DOHH2 (cell line): ENCODE data around the gene PDE3B.

ENCODE experiments used
- H3F3A ChIP-seq: fragments of 200-600 bp; sonication (generic), shearing (Covaris generic); 2 replicates; pipeline ENCODE4 v1.6.0; 2016; ENCODE audit warnings: antibody characterized with exemption, mild to moderate bottlenecking; ENCODE audit not compliant: control insufficient read depth, insufficient read depth
- H3K27ac ChIP-seq: fragments of 200-600 bp; sonication (generic); 2 replicates; pipeline ENCODE4 v1.5.1; 2014; ENCODE audit warnings: low read depth, mild to moderate bottlenecking, low read length, moderate library complexity
- H3K27me3 ChIP-seq: fragments of 200-600 bp; sonication (generic); 2 replicates; pipeline ENCODE4 v1.6.1; 2014; ENCODE audit warnings: mild to moderate bottlenecking, low read length, mixed read lengths; ENCODE audit not compliant: control insufficient read depth
- H3K36me3 ChIP-seq: fragments of 200-600 bp; sonication (generic); 2 replicates; pipeline ENCODE4 v1.6.1; 2014; ENCODE audit warnings: mild to moderate bottlenecking, low read length, moderate library complexity, mixed read lengths; ENCODE audit not compliant: control insufficient read depth
- H3K4me1 ChIP-seq: fragments of 200-600 bp; sonication (generic); 2 replicates; pipeline ENCODE4 v1.6.1; 2014; ENCODE audit warnings: mild to moderate bottlenecking, low read length, mixed read lengths; ENCODE audit not compliant: control insufficient read depth
- H3K4me2 ChIP-seq: fragments of 200-600 bp; sonication (generic); 2 replicates; pipeline ENCODE4 v1.6.0; 2014; ENCODE audit warnings: mild to moderate bottlenecking, low read length, moderate library complexity
- H3K4me3 ChIP-seq: fragments of 200-600 bp; sonication (generic); 2 replicates; pipeline ENCODE4 v1.5.1; 2014; ENCODE audit warnings: mild to moderate bottlenecking, low read length, mixed read lengths
- H3K79me2 ChIP-seq: fragments of 200-600 bp; sonication (generic); 2 replicates; pipeline ENCODE4 v1.6.1; 2014; ENCODE audit warnings: mild to moderate bottlenecking, low read length, mixed read lengths; ENCODE audit not compliant: control insufficient read depth
- H3K9me2 ChIP-seq: fragments of 200-600 bp; sonication (generic); replicated peaks from 2 replicates; pipeline ENCODE4 v1.6.1; 2014; ENCODE audit warnings: mild to moderate bottlenecking, low read length, mixed read lengths; ENCODE audit not compliant: control insufficient read depth
- H3K9me3 ChIP-seq: fragments of 200-600 bp; sonication (generic); 2 replicates; pipeline ENCODE4 v1.6.1; 2014; ENCODE audit warnings: antibody characterized with exemption, low read length, mixed read lengths; ENCODE audit not compliant: control insufficient read depth, insufficient read depth
- H4K20me1 ChIP-seq: fragments of 200-600 bp; sonication (generic); 2 replicates; pipeline ENCODE4 v1.6.0; 2014; ENCODE audit warnings: low read depth, mild to moderate bottlenecking, antibody characterized with exemption, low read length, moderate library complexity; ENCODE audit not compliant: control insufficient read depth, insufficient read depth
- EZH2phosphoT487 ChIP-seq: fragments of 200-600 bp; sonication (generic); IDR thresholded peaks from 2 replicates; pipeline ENCODE4 v1.6.1; 2017; ENCODE audit warnings: borderline replicate concordance, mild to moderate bottlenecking, antibody characterized with exemption, low read length, moderate library complexity, mixed read lengths
- TF ChIP-seq, protein P1 (sequence below): fragments of 200-600 bp; sonication (generic); IDR thresholded peaks from one replicate; pipeline ENCODE4 v1.5.1; 2014; ENCODE audit warnings: antibody characterized with exemption, mild to moderate bottlenecking, low read depth, low read length; ENCODE audit not compliant: poor library complexity, severe bottlenecking

PDE3B gene

DNA sequence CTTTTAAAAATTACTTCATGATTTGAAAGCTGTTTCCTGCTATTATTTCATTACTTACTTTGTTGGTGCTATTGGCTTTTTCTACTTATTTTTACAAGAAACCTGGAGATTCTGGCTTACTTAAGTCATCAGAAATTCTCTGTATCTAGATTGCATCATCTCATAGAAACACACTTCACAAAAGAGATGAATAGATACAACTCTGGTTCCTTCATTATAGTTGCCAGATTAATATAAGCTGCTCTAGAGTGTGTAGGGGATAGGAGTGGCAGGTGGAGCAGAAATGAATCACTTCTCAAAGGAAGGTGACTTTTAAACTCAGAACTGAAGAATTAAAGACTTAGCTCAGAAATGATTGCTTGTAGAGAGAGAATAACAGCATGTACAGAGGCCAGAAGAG is 228.4 kb downstream of the PDE3B start:
- Histone ChIP-seq H3K4me1 (no peaks in the 10 kb centered on the region), H3K27me3 (no peaks in the 10 kb centered on the region), H4K20me1 (no peaks in the 10 kb centered on the region), H3K9me2 (no peaks in the 10 kb centered on the region), H3K4me3 (no peak overlapping the region), H3K27ac (no peak overlapping the region), H3K9me3 (no peaks in the 10 kb centered on the region), H3K79me2 (no peaks in the 10 kb centered on the region), H3K36me3 (peaks cover 7% of the 10 kb centered on the region), H3F3A (no peaks in the 10 kb centered on the region), H3K4me2 (no peak overlapping the region)
- no peak for TF ChIP-seq EZH2phosphoT487
- TF ChIP-seq, protein P1, sequence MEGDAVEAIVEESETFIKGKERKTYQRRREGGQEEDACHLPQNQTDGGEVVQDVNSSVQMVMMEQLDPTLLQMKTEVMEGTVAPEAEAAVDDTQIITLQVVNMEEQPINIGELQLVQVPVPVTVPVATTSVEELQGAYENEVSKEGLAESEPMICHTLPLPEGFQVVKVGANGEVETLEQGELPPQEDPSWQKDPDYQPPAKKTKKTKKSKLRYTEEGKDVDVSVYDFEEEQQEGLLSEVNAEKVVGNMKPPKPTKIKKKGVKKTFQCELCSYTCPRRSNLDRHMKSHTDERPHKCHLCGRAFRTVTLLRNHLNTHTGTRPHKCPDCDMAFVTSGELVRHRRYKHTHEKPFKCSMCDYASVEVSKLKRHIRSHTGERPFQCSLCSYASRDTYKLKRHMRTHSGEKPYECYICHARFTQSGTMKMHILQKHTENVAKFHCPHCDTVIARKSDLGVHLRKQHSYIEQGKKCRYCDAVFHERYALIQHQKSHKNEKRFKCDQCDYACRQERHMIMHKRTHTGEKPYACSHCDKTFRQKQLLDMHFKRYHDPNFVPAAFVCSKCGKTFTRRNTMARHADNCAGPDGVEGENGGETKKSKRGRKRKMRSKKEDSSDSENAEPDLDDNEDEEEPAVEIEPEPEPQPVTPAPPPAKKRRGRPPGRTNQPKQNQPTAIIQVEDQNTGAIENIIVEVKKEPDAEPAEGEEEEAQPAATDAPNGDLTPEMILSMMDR = no peak

DNA sequence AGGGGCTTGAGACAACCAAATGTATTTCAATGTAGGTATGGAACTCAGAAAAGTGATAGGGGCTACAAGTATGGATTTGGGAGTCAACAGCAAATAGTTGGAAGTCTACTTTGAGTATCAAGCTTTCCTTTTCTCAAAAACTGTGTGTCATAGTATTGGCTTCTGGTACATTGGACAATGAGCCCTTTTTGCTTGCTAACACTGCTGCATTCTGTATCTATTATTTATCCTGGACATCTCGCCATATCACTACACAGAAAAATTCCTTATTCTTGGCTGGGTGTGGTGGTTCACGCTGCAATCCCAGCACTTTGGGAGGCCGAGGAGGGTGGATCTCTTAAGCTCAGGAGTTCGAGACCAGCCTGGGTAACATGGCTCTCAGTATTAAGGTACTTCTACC is 230.0 kb downstream of the PDE3B start:
- TF ChIP-seq, protein P1 = no peak
- no peak for TF ChIP-seq EZH2phosphoT487
- Histone ChIP-seq H4K20me1 (no peaks in the 10 kb centered on the region), H3F3A (no peaks in the 10 kb centered on the region), H3K4me1 (peaks cover 9% of the 10 kb centered on the region), H3K79me2 (no peaks in the 10 kb centered on the region), H3K9me2 (no peaks in the 10 kb centered on the region), H3K9me3 (no peaks in the 10 kb centered on the region), H3K27ac (no peak overlapping the region), H3K4me3 (no peak overlapping the region), H3K36me3 (peaks cover 19% of the 10 kb centered on the region), H3K4me2 (no peak overlapping the region), H3K27me3 (no peaks in the 10 kb centered on the region)

DNA sequence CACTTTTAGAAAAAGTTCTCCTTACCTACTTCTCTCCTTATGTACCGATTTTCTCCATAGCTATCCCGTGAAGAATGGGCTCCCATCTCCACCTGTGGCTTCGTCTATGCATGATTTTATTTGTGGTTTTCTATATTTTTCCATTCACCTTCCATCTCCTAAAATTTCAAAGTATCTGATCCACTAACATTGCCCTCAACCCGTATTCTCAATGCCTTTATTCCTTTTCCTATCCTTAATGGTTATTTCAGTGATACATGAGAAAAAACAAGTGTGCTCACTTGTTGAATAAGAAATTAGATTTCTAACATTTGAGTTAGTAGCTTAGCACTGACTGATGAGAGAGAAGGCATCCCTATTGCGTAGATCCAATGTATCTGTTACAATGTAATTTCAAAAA is 231.6 kb downstream of the PDE3B start:
- Histone ChIP-seq H4K20me1 (no peaks in the 10 kb centered on the region), H3K4me1 (peaks cover 9% of the 10 kb centered on the region), H3K4me3 (no peak overlapping the region), H3K9me2 (no peaks in the 10 kb centered on the region), H3F3A (no peaks in the 10 kb centered on the region; the same call in 1 of the 2 replicates), H3K79me2 (no peaks in the 10 kb centered on the region), H3K36me3 (peaks cover 34% of the 10 kb centered on the region), H3K27ac (no peak overlapping the region), H3K9me3 (no peaks in the 10 kb centered on the region), H3K27me3 (no peaks in the 10 kb centered on the region), H3K4me2 (no peak overlapping the region)
- TF ChIP-seq EZH2phosphoT487 = no peak
- TF ChIP-seq, protein P1 = no peak
